NT2/D1 (cell line): Measurements from ENCODE around the gene IGHMBP2.

Experiments used
- SUZ12 ChIP-seq: IDR thresholded peaks from 2 replicates; pipeline ENCODE4 v1.6.1; 2011; ENCODE audit not compliant: insufficient read length, insufficient read depth; ENCODE audit errors: extremely low read depth
- YY1 ChIP-seq: IDR thresholded peaks from 2 replicates; pipeline ENCODE4 v1.6.1; 2011; ENCODE audit not compliant: insufficient read length, insufficient read depth
- ZNF274 ChIP-seq: IDR thresholded peaks from 2 replicates; pipeline ENCODE4 v1.6.1; 2011; ENCODE audit warnings: mild to moderate bottlenecking, low read depth, low read length

- TF ChIP-seq ZNF274 (no peak), YY1 (no peak), SUZ12 (no peak)
These were observed 24.6 kb downstream of the IGHMBP2 start for GRCh38 chr11:68928136-68928880.
